Esophagus muscularis mucosa (tissue), 4 donors: ENCODE measurements around the gene PEX6. TPM values are rescaled to one million over a fixed set of nuclear protein-coding genes. Genes with fewer than 3 reads are reported as not detected.

ENCODE experiments used
- DNase-seq: peaks from one replicate; pipeline ENCODE4 v3.0.0-alpha.2; 2017; ENCODE audit errors: extremely low spot score
- H3K27ac ChIP-seq, 4 donors: fragments of 200-600 bp; sonication (generic); replicated peaks in 1 of 4; 1 replicate in 3 of 4; 2 replicates in 1 of 4; pipeline ENCODE4 v1.5.1; 2016 to 2019; ENCODE audit warnings: mild to moderate bottlenecking in 1 of 4
- H3K27me3 ChIP-seq, 4 donors: fragments of 200-600 bp; sonication (generic); one replicate each; pipeline versions ENCODE4 v1.5.1 to v1.6.0; 2016 to 2019
- H3K36me3 ChIP-seq, 4 donors: fragments of 200-600 bp; sonication (generic); one replicate each; pipeline ENCODE4 v1.5.1; 2016 to 2019
- H3K4me1 ChIP-seq, 4 donors: fragments of 200-600 bp; sonication (generic); one replicate each; pipeline ENCODE4 v1.5.1; 2016 to 2019
- H3K4me3 ChIP-seq, 4 donors: fragments of 200-600 bp; sonication (generic); 1 replicate in 2 of 4; 2 replicates in 2 of 4; pipeline ENCODE4 v1.5.1; 2016 to 2019; ENCODE audit warnings: mild to moderate bottlenecking in 4 of 4, moderate library complexity in 1 of 4
- H3K9me3 ChIP-seq, 4 donors: fragments of 200-600 bp; sonication (generic); 1 replicate in 3 of 4; 2 replicates in 1 of 4; pipeline ENCODE4 v1.5.1; 2016 to 2019
- EP300 ChIP-seq: sonication (generic); formaldehyde crosslinking; IDR thresholded peaks from one replicate; pipeline ENCODE4 v1.6.1; 2017; ENCODE audit warnings: antibody characterized with exemption
- POLR2A ChIP-seq: fragments of 450-650 bp; IDR thresholded peaks from one replicate; pipeline ENCODE4 v1.6.1; 2017; ENCODE audit warnings: antibody characterized with exemption, moderate library complexity, mild to moderate bottlenecking, low read depth
- POLR2AphosphoS5 ChIP-seq, 2 donors: sonication (generic); formaldehyde crosslinking; IDR thresholded peaks; one replicate each; pipeline ENCODE4 v1.6.1; 2017; ENCODE audit warnings: antibody characterized with exemption in 2 of 2
- WGBS: methylation state at CpG from one replicate; pipeline ENCODE4 v1.1.5; 2018; 5-methylcytosine and 5-hydroxymethylcytosine counted together
- intact Hi-C: fragments of 100-400 bp; cut with DNase I; formaldehyde crosslinking; loops from one replicate; pipeline ENCODE4 v1.15.1; 2023
- total RNA-seq, 4 donors: library from RNA; depleted of rRNA; stranded (reverse); fragments of >200 nt; gene quantifications; one replicate each; pipeline versions ENCODE4 v1.1.0 to v1.2.1, GENCODE V29; 2016
- TF ChIP-seq, protein P1 (sequence below), 3 experiments: fragments of 200-600 bp in 2 of 3; fragments of 450-650 bp in 1 of 3; sonication (generic) in 2 of 3; IDR thresholded peaks; one replicate each; pipeline ENCODE4 v1.5.1; 2017 to 2019; ENCODE audit warnings: antibody characterized with exemption in 3 of 3, mild to moderate bottlenecking in 2 of 3, moderate library complexity in 1 of 3

PEX6 gene
- total RNA-seq, 4 donors from 2014 or later = 13.4 to 31.3 (median 21.8) TPM

DNA sequence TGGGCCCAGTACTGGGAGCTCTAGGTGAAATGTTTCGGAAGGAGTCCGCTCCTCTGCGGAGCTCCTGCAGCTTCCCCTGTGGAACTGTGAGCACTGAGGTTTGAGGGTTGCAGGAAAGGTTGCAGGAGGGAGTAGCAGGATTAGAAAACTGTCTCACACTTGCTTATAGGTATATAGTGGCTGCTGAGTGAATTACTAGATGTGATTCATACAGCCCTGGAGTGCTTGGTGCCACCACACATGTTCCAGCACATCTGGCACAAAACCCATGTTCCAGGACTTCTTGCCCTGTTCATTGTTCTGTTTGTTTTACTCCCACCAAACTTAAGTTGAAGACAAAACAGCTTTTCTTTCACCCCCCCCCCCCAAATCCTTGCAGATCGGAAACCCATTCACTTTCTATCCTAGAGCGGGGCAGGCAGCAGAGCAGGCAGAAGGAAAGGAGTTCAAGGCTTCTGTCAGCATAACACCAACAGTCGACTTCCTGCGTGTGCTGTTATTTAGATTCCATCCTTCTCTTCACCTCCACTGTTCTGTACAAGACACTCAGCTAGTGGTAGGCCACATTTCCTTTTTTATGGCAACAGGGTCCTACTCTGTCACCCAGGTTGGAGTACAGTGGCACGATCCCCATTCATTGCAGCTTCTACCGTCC lies 669 bp upstream of the PEX6 start:
- WGBS = 34% methylated on average over 9 of the region's 9 CpGs
- Histone ChIP-seq H3K4me1 (peaks cover 27 to 52% (median 46%) of the 10 kb centered on the region in 4 donors), H3K27ac (peak overlapping the region; percentile 87 to 95 (median 89)), H3K9me3 (no peaks in the 10 kb centered on the region), H3K4me3 (peak overlapping the region; percentile 82 to 88 (median 84)), H3K27me3 (no peaks in the 10 kb centered on the region), H3K36me3 (peaks cover 0 to 3% (median 0%) of the 10 kb centered on the region in 4 donors)
- DNase-seq = no peak
- intact Hi-C loops = no loop called here
- TF ChIP-seq POLR2A = no peak
- TF ChIP-seq POLR2AphosphoS5 (IDR thresholded peaks at IDR 0.05) = no peak
- TF ChIP-seq, protein P1, sequence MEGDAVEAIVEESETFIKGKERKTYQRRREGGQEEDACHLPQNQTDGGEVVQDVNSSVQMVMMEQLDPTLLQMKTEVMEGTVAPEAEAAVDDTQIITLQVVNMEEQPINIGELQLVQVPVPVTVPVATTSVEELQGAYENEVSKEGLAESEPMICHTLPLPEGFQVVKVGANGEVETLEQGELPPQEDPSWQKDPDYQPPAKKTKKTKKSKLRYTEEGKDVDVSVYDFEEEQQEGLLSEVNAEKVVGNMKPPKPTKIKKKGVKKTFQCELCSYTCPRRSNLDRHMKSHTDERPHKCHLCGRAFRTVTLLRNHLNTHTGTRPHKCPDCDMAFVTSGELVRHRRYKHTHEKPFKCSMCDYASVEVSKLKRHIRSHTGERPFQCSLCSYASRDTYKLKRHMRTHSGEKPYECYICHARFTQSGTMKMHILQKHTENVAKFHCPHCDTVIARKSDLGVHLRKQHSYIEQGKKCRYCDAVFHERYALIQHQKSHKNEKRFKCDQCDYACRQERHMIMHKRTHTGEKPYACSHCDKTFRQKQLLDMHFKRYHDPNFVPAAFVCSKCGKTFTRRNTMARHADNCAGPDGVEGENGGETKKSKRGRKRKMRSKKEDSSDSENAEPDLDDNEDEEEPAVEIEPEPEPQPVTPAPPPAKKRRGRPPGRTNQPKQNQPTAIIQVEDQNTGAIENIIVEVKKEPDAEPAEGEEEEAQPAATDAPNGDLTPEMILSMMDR (IDR thresholded peaks at IDR 0.05) = no peak
- no peak for TF ChIP-seq EP300

GRCh38 chr6:42978487-42978838 lies 518 bp downstream of the PEX6 start:
- Histone ChIP-seq H3K27me3 (no peaks in the 10 kb centered on the region), H3K4me1 (peaks cover 23 to 47% (median 41%) of the 10 kb centered on the region in 4 donors), H3K9me3 (no peaks in the 10 kb centered on the region), H3K4me3 (peak overlapping the region; percentile 82 to 88 (median 84)), H3K36me3 (peaks cover 0 to 7% (median 3%) of the 10 kb centered on the region in 4 donors), H3K27ac (peak overlapping the region; percentile 87 to 95 (median 89))
- TF ChIP-seq, protein P1 (IDR thresholded peaks at IDR 0.05) = no peak
- TF ChIP-seq POLR2A = no peak
- TF ChIP-seq POLR2AphosphoS5 (IDR thresholded peaks at IDR 0.05) = no peak
- TF ChIP-seq EP300 = no peak
- intact Hi-C loops = no loop called here
- WGBS = 0% methylated on average over 19 of the region's 28 CpGs
- DNase-seq = no peak

DNA sequence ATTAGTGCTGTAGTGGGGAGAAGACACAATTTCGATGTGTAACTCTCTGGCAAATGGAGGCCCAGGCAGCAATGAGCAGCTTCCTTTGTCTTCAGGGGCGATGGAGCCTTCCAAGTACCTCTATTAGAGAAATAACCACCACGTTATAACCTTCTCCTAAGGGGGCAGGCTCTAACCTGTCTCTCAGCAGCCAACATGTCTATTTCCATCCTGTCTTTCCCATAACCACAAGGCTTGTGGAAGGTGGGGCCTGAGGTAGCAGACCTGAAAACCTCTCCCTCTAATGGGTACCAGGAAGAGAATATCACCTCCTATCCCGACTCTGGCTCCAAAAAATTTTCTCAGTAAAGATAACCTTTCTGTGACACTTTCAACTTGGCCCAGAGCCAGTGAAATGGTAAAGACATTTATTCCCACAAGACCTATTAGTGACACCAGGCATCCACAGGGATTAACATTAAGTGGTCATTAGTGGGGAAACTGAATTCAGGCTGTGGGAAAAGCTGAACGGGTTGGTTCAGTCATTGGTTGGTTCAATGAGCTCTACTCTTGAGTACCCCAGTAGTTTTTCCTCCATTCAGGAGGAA lies 4.0 kb downstream of the PEX6 start:
- TF ChIP-seq POLR2AphosphoS5 (IDR thresholded peaks at IDR 0.05) (no peak), EP300 (no peak), POLR2A (no peak)
- TF ChIP-seq, protein P1 (IDR thresholded peaks at IDR 0.05) = no peak
- Histone ChIP-seq H3K9me3 (no peaks in the 10 kb centered on the region), H3K27ac (no peak overlapping the region), H3K4me3 (no peak overlapping the region), H3K36me3 (peaks cover 0 to 9% (median 3%) of the 10 kb centered on the region in 4 donors), H3K27me3 (no peaks in the 10 kb centered on the region), H3K4me1 (peaks cover 18 to 45% (median 35%) of the 10 kb centered on the region in 4 donors)
- WGBS = 91% methylated on average over 5 of the region's 5 CpGs
- no peak for DNase-seq
- intact Hi-C loops = no loop called here

DNA sequence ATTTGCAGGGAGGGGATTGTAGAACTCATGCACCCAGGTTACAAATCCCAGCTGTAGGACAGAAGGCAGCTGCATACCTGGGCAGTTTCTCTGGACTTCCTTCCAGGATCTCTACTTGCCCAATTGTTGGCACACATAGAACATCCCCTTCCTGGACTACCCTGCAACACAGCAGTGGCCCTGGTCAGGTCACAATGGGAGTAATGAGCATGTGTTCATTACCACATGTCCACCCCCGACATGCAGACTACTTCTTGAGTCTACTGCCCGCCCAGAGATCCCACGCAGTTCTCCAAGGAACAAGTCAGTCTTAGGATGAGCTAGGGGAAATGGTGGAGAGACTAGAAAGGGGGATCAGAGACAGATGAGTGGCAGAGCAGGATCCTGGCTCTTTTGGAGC lies 5.1 kb downstream of the PEX6 start:
- no peaks in the 10 kb centered on the region for H3K27me3 ChIP-seq
- TF ChIP-seq POLR2AphosphoS5 (IDR thresholded peaks at IDR 0.05) (no peak), EP300 (no peak), POLR2A (no peak)
- TF ChIP-seq, protein P1 (IDR thresholded peaks at IDR 0.05) = no peak
- WGBS = 69% methylated on average over 3 of the region's 3 CpGs
- H3K9me3 ChIP-seq = no peaks in the 10 kb centered on the region
- intact Hi-C loops = no loop called here
- H3K4me1 ChIP-seq = peaks cover 12 to 37% (median 28%) of the 10 kb centered on the region in 4 donors
- H3K36me3 ChIP-seq = peaks cover 3 to 17% (median 11%) of the 10 kb centered on the region in 4 donors
- DNase-seq = no peak
- H3K4me3 ChIP-seq = no peak overlapping the region
- no peak overlapping the region for H3K27ac ChIP-seq
